ENCODE results near the gene TSC2. TPM values are rescaled to one million over a fixed set of nuclear protein-coding genes. Genes with fewer than 3 reads are reported as not detected.

The TSC2 gene
- total RNA-seq, 1 donor from 2014 or later: 67.8 TPM

DNA sequence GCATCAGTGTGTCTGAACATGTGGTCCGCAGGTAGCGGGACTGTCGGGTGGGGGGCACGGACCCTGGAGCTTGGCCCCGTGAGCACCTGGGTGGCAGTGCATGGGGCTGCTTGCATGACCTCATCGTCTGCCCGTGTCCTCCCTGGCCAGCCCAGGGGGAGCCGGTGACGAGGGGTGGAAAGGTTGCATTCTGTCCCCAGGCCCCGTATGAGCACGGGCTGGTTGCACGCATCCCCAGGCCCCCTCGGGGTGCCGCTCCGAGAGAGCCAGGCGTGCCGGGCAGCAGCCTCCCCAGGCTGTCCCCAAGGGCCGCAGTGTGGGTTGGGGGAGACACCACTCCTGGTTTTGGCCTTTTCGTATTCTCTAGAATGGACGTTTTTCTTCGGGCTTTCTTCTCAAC is 29.9 kb downstream of the TSC2 start:
- ATAC-seq (ENCODE audit: poor library complexity) (no peak), DNase-seq (no peak)
- intact Hi-C loops (cut with DNase I): no loop called here

GRCh38 chr16:2078096-2078495 is 30.3 kb downstream of the TSC2 start:
- DNase-seq: no peak
- ATAC-seq (ENCODE audit: poor library complexity): no peak
- intact Hi-C loops (cut with DNase I): no loop called here

DNA sequence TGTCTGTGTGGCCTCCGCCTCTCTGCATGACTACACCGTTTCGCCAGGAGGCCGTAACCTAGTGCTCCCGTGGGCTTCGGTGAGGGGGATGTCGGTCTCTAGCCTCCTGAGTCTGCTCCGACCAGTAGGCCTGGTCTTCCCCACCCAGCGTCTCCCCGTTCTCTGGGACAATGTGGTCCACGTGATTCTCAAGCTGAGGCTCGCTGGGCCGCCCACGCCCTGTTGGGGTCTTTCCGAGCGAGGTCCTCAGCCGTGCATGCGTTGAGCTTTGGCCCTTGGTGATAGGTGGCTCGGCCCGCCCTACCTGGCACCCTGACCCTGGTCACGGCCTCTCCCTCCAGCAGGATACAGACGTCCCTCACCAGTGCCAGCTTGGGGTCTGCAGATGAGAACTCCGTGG is 30.9 kb downstream of the TSC2 start:
- DNase-seq: no peak
- intact Hi-C loops (cut with DNase I): no loop called here
- no peak for ATAC-seq (ENCODE audit: poor library complexity)

- ATAC-seq (ENCODE audit: poor library complexity) (no peak), DNase-seq (no peak)
- intact Hi-C loops (cut with DNase I): no loop called here
Observed at GRCh38 chr16:2079311-2079800, 31.6 kb downstream of the TSC2 start.

GRCh38 chr16:2079991-2080390 is 32.2 kb downstream of the TSC2 start:
- no peak for DNase-seq
- intact Hi-C loops (cut with DNase I): no loop called here
- no peak for ATAC-seq (ENCODE audit: poor library complexity)

GRCh38 chr16:2081201-2082084 is 33.7 kb downstream of the TSC2 start:
- peak; percentile 1 for ATAC-seq (ENCODE audit: poor library complexity)
- intact Hi-C loops (cut with DNase I): no loop called here
- no peak for DNase-seq

DNA sequence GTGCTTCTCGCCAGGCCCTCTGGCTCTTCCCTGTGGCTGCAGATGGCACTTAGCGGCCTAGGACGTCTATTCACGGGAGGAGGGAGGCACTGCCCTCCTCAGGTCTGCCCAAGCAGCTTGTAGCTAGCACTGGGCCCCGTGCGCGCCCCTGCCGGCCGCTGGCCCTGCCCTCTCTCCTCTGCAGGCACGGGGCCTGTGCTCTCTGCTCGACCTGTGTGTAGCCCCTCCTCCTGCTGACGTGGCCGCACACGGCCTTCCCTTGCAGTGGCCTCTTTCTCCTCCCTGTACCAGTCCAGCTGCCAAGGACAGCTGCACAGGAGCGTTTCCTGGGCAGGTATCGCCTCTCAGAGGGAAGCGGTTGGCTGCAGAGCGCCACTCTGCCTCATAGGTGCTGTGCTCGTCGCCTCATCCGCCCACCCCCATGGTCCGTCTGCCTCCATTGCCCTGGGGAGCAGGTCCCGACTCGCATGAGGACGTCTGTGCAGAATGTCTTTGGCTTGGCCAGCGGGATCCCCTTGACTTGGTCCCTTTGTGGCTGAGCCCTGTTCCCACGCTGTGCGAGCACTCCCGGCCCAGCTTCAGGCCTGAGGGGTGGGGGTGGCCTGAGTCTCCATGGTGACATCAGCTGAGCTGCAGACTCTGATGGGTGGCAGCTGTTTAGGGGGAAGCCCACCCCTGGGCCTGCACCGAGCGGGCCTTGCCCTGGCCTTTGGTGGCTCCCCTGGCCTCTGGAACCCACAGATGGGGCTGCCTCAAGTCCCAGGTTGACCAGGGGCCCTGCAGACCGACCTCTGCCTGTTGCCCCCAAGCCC is 34.6 kb downstream of the TSC2 start:
- ATAC-seq (ENCODE audit: poor library complexity) (peak; percentile 33), DNase-seq (peak; percentile 61)
- intact Hi-C loops (cut with DNase I): no loop called here

- intact Hi-C loops (cut with DNase I): no loop called here
- DNase-seq (no peak), ATAC-seq (ENCODE audit: poor library complexity) (no peak)
Observed at GRCh38 chr16:2082983-2083364, 35.2 kb downstream of the TSC2 start.

DNA sequence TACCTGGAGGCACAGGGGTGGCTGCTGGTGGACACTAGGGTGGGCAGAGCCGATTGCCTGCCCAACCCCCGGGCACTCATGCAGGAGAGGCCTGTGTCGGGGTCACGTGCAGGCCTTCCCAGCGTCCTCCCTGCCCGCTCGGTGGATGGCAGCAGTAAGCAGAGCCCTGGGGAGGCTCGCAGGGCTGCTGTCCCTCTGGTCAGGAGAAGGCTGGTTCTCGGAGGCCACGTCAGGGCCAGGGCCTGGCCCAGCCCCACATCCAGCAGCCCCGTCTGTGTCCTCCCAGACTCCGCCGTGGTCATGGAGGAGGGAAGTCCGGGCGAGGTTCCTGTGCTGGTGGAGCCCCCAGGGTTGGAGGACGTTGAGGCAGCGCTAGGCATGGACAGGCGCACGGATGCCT is 35.6 kb downstream of the TSC2 start:
- DNase-seq: no peak
- ATAC-seq (ENCODE audit: poor library complexity): no peak
- intact Hi-C loops (cut with DNase I): no loop called here

DNA sequence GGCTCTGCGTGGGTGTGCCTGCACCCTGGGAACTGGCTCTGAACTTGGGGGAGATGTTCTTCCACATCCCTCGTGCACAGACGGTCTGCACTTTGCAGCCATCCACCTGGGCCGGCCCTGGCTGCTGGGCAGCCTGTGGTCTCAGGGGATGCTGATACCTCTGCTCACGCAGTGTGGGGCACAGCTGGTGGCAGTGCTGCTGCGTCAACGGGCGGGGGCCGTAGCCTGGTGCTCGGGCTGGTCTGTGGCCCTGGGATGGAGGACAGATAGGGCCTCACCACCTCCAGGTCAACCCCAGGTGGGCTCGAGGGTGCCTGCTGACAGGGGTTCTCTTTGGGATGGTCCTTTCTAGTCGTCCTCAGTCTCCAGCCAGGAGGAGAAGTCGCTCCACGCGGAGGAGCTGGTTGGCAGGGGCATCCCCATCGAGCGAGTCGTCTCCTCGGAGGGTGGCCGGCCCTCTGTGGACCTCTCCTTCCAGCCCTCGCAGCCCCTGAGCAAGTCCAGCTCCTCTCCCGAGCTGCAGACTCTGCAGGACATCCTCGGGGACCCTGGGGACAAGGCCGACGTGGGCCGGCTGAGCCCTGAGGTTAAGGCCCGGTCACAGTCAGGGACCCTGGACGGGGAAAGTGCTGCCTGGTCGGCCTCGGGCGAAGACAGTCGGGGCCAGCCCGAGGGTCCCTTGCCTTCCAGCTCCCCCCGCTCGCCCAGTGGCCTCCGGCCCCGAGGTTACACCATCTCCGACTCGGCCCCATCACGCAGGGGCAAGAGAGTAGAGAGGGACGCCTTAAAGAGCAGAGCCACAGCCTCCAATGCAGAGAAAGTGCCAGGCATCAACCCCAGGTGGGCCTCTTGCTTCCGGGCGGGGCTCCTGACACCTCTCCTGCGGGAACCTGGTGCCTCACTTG is 36.3 kb downstream of the TSC2 start:
- no peak for ATAC-seq (ENCODE audit: poor library complexity)
- intact Hi-C loops (cut with DNase I): no loop called here

GRCh38 chr16:2084895-2085625 is 37.3 kb downstream of the TSC2 start:
- intact Hi-C loops (cut with DNase I): no loop called here
- ATAC-seq (ENCODE audit: poor library complexity): no peak
- DNase-seq: no peak

More for the DNA sequence above, 36.3 kb downstream of the TSC2 start:
- no peak for DNase-seq

- no peak for ATAC-seq (ENCODE audit: poor library complexity)
- no peak for DNase-seq
- intact Hi-C loops (cut with DNase I): no loop called here
Observed at GRCh38 chr16:2085669-2086068, 37.9 kb downstream of the TSC2 start.

DNA sequence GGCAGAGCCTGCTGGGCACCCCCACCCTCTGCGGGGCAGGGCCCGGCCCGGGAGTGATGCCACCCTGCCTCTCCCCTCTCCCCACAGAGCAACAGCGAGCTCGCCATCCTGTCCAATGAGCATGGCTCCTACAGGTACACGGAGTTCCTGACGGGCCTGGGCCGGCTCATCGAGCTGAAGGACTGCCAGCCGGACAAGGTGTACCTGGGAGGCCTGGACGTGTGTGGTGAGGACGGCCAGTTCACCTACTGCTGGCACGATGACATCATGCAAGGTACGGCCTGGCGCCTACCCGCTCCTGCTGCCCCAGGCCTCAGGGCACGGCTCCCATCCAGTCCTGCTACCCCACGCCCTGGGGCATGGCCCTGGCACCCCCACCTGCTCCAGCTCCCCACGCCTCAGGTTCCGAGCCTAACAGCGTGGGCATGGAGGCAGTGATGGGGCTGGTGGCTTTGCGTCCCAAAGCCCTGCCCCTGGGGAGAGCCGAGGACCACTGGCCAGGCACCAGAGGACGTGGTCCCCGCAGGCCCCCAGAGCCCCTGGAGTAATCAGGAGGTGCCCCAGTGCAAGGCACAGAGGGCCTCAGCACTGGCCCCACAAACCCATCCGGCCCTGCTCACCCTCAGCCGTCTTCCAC is 38.4 kb downstream of the TSC2 start:
- intact Hi-C loops (cut with DNase I): no loop called here
- DNase-seq (no peak), ATAC-seq (ENCODE audit: poor library complexity) (no peak)

DNA sequence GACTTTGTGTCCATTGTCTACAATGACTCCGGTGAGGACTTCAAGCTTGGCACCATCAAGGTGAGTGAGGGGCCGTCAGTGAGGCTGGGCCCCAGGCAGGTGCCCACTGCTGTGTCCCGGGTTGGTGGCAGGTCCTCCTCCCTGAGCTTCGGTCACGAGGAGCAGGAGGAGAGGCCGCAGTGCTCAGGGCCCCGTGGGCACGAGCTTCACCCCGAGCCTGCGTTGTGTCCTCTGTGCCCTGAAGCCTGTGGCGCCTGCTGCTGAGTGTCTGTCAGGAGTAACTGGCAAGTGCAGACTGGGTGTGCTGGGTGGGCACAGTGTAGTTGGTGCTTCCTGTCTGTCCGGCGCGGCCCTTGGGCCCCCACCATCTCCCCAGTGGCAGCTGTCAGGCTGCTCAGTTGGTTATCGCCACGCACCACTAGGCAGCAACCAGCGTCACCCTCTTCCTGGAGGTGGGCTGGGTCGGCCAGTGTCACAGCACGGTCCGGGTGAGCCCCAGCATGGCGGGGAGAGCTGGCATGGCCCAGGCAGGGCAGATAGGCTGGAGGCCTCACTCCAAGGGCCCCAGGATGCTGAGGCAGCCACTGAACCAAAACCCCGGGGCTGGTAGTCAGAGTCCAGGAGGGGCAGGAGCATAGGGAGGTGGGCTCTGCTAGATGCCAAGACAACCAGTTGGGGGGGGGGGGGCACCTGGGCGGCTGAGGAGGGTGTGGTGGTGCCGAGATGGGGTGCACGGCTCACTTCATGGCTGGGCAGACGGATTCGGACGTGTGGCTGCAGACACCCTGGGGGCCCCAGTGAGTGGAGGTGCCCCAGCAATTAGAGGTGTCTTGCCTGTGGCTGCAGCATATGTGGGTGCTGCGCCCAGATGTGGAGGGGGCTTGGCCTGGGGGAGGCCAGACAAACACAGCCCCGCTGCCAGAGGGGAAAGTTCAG is 39.3 kb downstream of the TSC2 start:
- intact Hi-C loops (cut with DNase I): no loop called here
- ATAC-seq (ENCODE audit: poor library complexity): no peak

GRCh38 chr16:2087748-2088631 is 40.2 kb downstream of the TSC2 start:
- intact Hi-C loops (cut with DNase I): no loop called here

More for the DNA sequence above, 39.3 kb downstream of the TSC2 start:
- DNase-seq: no peak

More at GRCh38 chr16:2087748-2088631, 40.2 kb downstream of the TSC2 start:
- no peak for DNase-seq
- ATAC-seq (ENCODE audit: poor library complexity): no peak
